ENCODE measurements around the gene CHIT1. TPM values are rescaled to one million over a fixed set of nuclear protein-coding genes. Genes with fewer than 3 reads are reported as not detected.

The CHIT1 gene
- total RNA-seq, 1 donor from 2014 or later: not detected

DNA sequence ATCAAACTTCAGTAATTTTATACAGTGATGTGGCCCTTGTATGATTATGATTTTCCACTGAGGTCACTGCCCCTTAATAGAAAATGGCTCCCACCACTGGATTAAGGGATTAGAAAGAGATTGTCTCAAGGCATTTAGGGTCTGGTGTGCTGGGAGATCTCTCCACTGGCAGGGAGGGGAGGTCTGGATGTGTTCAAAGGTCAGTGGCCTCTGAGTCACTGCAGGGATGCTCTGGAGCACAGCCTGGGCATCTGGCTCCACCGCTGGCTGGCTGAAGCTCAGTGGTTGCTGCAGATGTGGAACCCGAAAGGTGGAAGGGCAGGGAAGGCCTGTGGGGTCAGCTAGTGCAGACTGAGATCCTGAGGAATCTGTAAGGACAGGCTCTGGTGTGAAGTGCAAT lies 24.7 kb downstream of the CHIT1 start:
- intact Hi-C loops (cut with DNase I): no loop called here
- TF ChIP-seq, protein P1, sequence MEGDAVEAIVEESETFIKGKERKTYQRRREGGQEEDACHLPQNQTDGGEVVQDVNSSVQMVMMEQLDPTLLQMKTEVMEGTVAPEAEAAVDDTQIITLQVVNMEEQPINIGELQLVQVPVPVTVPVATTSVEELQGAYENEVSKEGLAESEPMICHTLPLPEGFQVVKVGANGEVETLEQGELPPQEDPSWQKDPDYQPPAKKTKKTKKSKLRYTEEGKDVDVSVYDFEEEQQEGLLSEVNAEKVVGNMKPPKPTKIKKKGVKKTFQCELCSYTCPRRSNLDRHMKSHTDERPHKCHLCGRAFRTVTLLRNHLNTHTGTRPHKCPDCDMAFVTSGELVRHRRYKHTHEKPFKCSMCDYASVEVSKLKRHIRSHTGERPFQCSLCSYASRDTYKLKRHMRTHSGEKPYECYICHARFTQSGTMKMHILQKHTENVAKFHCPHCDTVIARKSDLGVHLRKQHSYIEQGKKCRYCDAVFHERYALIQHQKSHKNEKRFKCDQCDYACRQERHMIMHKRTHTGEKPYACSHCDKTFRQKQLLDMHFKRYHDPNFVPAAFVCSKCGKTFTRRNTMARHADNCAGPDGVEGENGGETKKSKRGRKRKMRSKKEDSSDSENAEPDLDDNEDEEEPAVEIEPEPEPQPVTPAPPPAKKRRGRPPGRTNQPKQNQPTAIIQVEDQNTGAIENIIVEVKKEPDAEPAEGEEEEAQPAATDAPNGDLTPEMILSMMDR (IDR thresholded peaks at IDR 0.05): no peak
- no peak for DNase-seq (ENCODE audit: low spot score in 2 of 2)

DNA sequence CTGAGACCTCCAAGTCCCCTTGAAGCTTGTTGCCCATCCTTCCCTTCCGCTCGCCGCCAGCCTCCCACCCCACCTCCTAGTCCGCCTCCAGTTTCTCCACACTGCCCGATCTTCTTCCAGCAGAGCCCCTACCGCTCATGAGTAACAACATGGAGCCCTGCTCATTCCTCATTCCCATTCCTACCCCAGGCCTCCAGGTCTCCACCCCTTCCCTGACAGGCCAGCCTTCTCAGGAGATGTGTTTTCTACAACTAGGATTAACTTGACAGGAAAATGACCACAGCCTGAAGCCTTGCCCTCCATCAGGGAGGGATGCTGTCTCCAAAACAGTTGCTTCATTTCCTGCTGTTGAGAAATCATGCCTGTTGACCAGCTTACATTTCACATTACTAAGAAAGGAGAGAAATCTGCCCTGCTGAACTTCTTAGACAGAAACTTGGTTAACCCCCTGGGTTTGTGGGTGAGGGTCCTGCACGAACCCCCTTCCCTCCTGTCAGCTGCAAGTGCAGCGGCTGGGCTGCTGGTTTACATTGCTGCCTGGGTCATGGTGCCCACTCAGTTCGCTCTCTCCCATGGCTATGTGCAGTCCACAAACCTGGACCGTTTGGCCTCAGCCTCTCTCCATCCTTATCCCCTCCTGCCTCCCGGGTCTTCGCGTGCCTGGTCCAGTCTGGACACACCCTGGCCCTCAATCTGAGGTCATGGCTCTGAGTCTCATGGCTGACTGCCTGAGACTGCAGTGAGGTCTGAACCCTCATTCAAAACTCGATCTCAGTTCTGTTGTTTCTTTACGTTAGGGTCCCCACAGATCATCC lies 26.8 kb downstream of the CHIT1 start:
- Histone ChIP-seq H3K4me1 (peaks cover 0 to 6% of the 10 kb centered on the region in 2 donors), H3K4me3 (no peak overlapping the region), H3K27ac (no peak overlapping the region), H3K27me3 (no peaks in the 10 kb centered on the region), H3K36me3 (no peaks in the 10 kb centered on the region), H3K9me3 (no peaks in the 10 kb centered on the region)
- intact Hi-C loops (cut with DNase I): no loop called here
- TF ChIP-seq, protein P1 (IDR thresholded peaks at IDR 0.05): no peak
- DNase-seq (ENCODE audit: low spot score in 2 of 2): peak; percentile 19 to 74

More for the DNA sequence above, 24.7 kb downstream of the CHIT1 start:
- Histone ChIP-seq H3K4me1 (peaks cover 0 to 2% of the 10 kb centered on the region in 2 donors), H3K36me3 (no peaks in the 10 kb centered on the region), H3K27me3 (no peaks in the 10 kb centered on the region), H3K9me3 (no peaks in the 10 kb centered on the region), H3K4me3 (no peak overlapping the region), H3K27ac (no peak overlapping the region)

DNA sequence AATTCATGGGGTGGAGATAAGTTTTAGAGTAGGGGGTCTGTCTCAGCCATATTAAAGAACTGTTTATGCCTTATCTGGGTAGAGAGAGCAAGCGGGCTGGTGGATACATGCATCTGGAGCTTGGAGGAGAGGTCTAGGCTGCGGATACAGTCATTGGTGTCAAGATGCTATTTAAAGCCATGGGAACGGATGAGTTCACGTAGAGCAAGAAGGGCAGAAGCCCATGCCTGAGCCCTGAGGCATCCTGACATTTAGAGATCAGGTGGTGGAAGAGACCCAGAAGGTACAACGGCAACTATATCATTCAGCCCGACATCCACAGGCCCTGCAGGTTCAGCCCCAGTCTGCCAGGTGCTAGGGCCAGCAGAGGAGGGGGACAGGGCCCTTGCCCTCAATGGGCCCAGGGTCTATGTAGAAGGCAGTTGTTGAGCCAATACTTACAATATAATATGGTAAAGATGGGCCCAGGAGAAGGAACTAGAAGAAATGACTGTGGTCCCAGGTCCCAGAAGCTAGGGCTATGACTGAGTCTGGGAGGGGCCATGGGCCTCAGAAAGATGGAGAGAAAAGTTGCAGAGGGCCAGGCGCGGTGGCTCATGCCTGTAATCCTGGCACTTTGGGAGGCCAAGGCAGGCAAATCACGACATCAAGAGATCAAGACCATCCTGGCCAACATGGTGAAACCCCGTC lies 27.8 kb downstream of the CHIT1 start:
- Histone ChIP-seq H3K4me3 (no peak overlapping the region), H3K27me3 (no peaks in the 10 kb centered on the region), H3K36me3 (no peaks in the 10 kb centered on the region), H3K4me1 (peaks cover 0 to 6% of the 10 kb centered on the region in 2 donors), H3K27ac (no peak overlapping the region), H3K9me3 (no peaks in the 10 kb centered on the region)
- intact Hi-C loops (cut with DNase I): no loop called here
- DNase-seq (ENCODE audit: low spot score in 2 of 2): no peak
- TF ChIP-seq, protein P1 (IDR thresholded peaks at IDR 0.05): no peak

DNA sequence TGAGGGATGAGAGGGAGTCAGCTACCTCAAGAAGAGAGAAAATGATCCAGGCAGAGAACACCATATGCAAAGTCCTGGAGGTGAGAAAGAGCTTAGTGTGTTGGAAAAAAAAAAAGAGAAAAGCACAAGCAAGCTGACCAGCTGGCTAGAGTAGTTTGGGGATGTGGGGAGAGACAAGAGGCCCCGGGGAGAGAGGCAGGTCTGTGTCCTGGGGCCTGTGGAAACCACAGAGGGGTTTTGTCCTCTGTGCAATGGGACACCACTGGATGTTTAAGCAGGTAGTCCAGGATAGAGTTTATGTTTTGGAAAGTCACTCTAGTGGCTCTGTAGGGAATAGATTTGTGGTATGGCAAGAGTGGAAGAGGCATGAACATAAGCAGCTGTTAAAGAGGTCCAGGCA lies 28.6 kb downstream of the CHIT1 start:
- intact Hi-C loops (cut with DNase I): no loop called here
- DNase-seq (ENCODE audit: low spot score in 2 of 2): no peak
- TF ChIP-seq, protein P1 (IDR thresholded peaks at IDR 0.05): no peak
- peaks cover 0 to 6% of the 10 kb centered on the region in 2 donors for H3K4me1 ChIP-seq
- H3K9me3 ChIP-seq: no peaks in the 10 kb centered on the region
- H3K4me3 ChIP-seq: no peak overlapping the region
- H3K27me3 ChIP-seq: no peaks in the 10 kb centered on the region
- H3K27ac ChIP-seq: no peak overlapping the region
- no peaks in the 10 kb centered on the region for H3K36me3 ChIP-seq

DNA sequence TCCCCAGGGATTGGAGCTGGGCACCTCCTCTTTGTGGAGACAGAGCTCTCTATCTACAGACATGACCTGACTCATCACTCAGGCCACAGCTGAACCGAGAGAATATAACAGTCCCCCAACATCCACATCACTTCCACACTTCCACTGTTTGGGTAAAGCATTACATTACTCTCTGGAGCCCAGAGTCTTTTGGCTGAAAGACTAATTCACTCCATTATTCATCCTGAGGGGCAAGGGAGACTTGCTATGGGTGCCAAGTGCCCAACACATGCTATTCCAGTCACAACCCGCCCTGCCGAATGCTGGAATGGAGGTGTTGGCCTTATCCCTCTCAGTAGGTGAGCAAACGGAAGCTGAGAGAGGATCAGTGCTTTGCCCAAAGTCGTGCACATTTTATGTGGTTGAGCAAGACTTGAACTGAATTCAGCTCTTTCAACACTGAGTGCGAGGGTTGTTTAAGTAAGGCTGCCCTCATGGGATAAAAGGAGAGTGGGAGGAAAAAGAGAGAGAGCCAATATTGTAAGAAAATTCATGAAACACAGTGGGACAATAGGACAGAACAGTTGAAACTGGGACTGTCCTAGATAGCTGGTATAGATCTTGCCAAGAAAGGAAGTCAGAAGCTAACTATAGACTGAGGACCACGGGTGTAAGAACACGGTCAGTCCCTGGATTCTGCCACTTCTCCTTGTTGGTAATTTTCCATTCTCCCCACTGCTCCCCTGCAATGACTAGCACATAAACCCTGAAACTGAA lies 29.5 kb downstream of the CHIT1 start:
- Histone ChIP-seq H3K9me3 (no peaks in the 10 kb centered on the region), H3K4me1 (peaks cover 0 to 6% of the 10 kb centered on the region in 2 donors), H3K4me3 (no peak overlapping the region), H3K27me3 (no peaks in the 10 kb centered on the region), H3K36me3 (no peaks in the 10 kb centered on the region), H3K27ac (peak overlapping the region; percentile 22 to 46)
- peak in 1 of 2 donors; percentile 77 for DNase-seq (ENCODE audit: low spot score in 2 of 2)
- intact Hi-C loops (cut with DNase I): no loop called here
- TF ChIP-seq, protein P1 (IDR thresholded peaks at IDR 0.05): no peak
